Adrenal gland (tissue), 5 donors: ENCODE results near the gene VIPR1.

ENCODE experiments used
- POLR2A ChIP-seq, 2 donors: fragments of 450-650 bp; IDR thresholded peaks; one replicate each; pipeline ENCODE4 v1.6.1; 2017; ENCODE audit warnings: antibody characterized with exemption in 2 of 2, mild to moderate bottlenecking in 2 of 2, moderate library complexity in 1 of 2
- TF ChIP-seq, protein P1 (sequence below), 6 experiments: fragments of 450-650 bp in 4 of 6; fragments of 200-600 bp in 2 of 6; sonication (generic) in 1 of 6; IDR thresholded peaks; 1 replicate in 5 of 6; 2 replicates in 1 of 6; pipeline versions ENCODE4 v1.5.1 to v1.8.0; 2016 to 2021; ENCODE audit warnings: antibody characterized with exemption in 6 of 6, mild to moderate bottlenecking in 2 of 6, moderate library complexity in 1 of 6
- donor health status: DM: no; HTN: no; CAD: no.

DNA sequence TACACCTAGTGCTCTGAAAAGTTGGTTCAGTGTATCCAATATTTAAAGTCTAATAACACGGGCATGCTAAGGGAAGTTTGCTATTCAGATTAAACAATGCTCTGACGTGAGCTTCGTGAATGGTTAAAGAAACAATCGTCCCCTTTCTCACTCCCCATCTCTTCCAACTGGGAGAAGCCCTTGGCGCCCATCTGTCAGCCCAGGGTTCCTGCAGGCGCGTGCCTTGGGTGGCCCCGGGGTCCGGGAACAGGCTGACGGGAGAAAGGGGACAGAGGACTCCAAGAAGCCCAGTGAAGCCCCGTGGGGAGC lies 78.9 kb downstream of the VIPR1 start:
- TF ChIP-seq, protein P1, sequence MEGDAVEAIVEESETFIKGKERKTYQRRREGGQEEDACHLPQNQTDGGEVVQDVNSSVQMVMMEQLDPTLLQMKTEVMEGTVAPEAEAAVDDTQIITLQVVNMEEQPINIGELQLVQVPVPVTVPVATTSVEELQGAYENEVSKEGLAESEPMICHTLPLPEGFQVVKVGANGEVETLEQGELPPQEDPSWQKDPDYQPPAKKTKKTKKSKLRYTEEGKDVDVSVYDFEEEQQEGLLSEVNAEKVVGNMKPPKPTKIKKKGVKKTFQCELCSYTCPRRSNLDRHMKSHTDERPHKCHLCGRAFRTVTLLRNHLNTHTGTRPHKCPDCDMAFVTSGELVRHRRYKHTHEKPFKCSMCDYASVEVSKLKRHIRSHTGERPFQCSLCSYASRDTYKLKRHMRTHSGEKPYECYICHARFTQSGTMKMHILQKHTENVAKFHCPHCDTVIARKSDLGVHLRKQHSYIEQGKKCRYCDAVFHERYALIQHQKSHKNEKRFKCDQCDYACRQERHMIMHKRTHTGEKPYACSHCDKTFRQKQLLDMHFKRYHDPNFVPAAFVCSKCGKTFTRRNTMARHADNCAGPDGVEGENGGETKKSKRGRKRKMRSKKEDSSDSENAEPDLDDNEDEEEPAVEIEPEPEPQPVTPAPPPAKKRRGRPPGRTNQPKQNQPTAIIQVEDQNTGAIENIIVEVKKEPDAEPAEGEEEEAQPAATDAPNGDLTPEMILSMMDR (IDR thresholded peaks at IDR 0.05), result no peak
- TF ChIP-seq POLR2A (IDR thresholded peaks at IDR 0.05), result no peak
